GM19023 (cell line): Measurements from ENCODE around the gene DUSP1.
"Not testable (repeated sequence)": the region's sequence is repeated elsewhere in the genome, so short reads cannot be mapped to it uniquely, and the experiment has no call there.

Experiments used
- ATAC-seq: cut with Tn5 transposase; IDR thresholded peaks from one replicate; pipeline ENCODE4 v1.9.1; 2021; ENCODE audit warnings: mild to moderate bottlenecking, moderate library complexity; ENCODE audit not compliant: unreplicated experiment

The DUSP1 gene

GRCh38 chr5:172798422-172799215 lies 27.6 kb upstream of the DUSP1 start:
- ATAC-seq: no peak

GRCh38 chr5:172797771-172798191 lies 26.8 kb upstream of the DUSP1 start:
- no peak for ATAC-seq

- ATAC-seq: no peak
Observed at GRCh38 chr5:172796306-172796705, 25.3 kb upstream of the DUSP1 start.

GRCh38 chr5:172795318-172795977 lies 24.5 kb upstream of the DUSP1 start:
- ATAC-seq: no peak

- peak; percentile 51 for ATAC-seq
Observed at GRCh38 chr5:172793577-172794488, 22.8 kb upstream of the DUSP1 start.

- ATAC-seq: no peak
Observed at GRCh38 chr5:172792701-172793570, 21.9 kb upstream of the DUSP1 start.

- ATAC-seq: no peak
Observed at GRCh38 chr5:172791726-172792445, 20.9 kb upstream of the DUSP1 start.

GRCh38 chr5:172791286-172791685 lies 20.3 kb upstream of the DUSP1 start:
- ATAC-seq: no peak

- no peak for ATAC-seq
Observed at GRCh38 chr5:172790496-172790889, 19.5 kb upstream of the DUSP1 start.

- ATAC-seq: no peak
Observed at GRCh38 chr5:172789687-172790495, 18.9 kb upstream of the DUSP1 start.

- ATAC-seq: no peak
Observed at GRCh38 chr5:172788771-172789686, 18.0 kb upstream of the DUSP1 start.

- not testable (repeated sequence) for ATAC-seq
Observed at GRCh38 chr5:172787538-172787937, 16.5 kb upstream of the DUSP1 start.

GRCh38 chr5:172786736-172787462 lies 15.9 kb upstream of the DUSP1 start:
- no peak for ATAC-seq

- ATAC-seq: no peak
Observed at GRCh38 chr5:172785429-172786088, 14.6 kb upstream of the DUSP1 start.

GRCh38 chr5:172784162-172784561 lies 13.2 kb upstream of the DUSP1 start:
- not testable (repeated sequence) for ATAC-seq

GRCh38 chr5:172783319-172783718 lies 12.3 kb upstream of the DUSP1 start:
- ATAC-seq: not testable (repeated sequence)
